PC-3 (cell line): Measurements from ENCODE around the gene SIPA1L3. TPM values are rescaled to one million over a fixed set of nuclear protein-coding genes. Genes with fewer than 3 reads are reported as not detected.

ENCODE experiments used
- ATAC-seq: fragments of 200-7000 bp; cut with Tn5 transposase; 2 replicates; pipeline ENCODE4 v1.9.1; 2020; ENCODE audit warnings: mild to moderate bottlenecking, moderate library complexity
- BruUV-seq: library from RNA; stranded (reverse); fragments of 400-500 nt; replicated peaks from 2 replicates; lab custom pipeline; 2021; lab: Mats Ljungman, UMichigan
- CTCF ChIA-PET: fragments of 300-600 bp; sonication (Branson Sonifier 250); formaldehyde crosslinking; loops from one replicate; lab custom pipeline; 2022; ENCODE audit warnings: antibody characterized with exemption; lab: Charles Lee
- POLR2A ChIA-PET: fragments of 300-600 bp; sonication (Branson Sonifier 250); formaldehyde crosslinking; loops from one replicate; lab custom pipeline; 2022; ENCODE audit warnings: antibody characterized with exemption; ENCODE audit not compliant: unreplicated experiment; lab: Charles Lee
- DNase-seq: peaks from one replicate; pipeline ENCODE4 v3.0.0-alpha.2; 2015
- H2AFZ ChIP-seq: fragments of 300-600 bp; sonication (generic); 2 replicates; pipeline ENCODE4 v1.6.0; 2016; ENCODE audit warnings: antibody characterized with exemption, low read length
- H3F3A ChIP-seq: fragments of 300-600 bp; sonication (generic); one replicate; pipeline ENCODE4 v1.6.0; 2017; ENCODE audit warnings: antibody characterized with exemption, low read length, control low read depth, mild to moderate bottlenecking; ENCODE audit not compliant: unreplicated experiment
- H3K27ac ChIP-seq: fragments of 300-600 bp; sonication (generic); 2 replicates; pipeline ENCODE4 v1.5.1; 2016; ENCODE audit warnings: mild to moderate bottlenecking, low read length
- H3K27me3 ChIP-seq: fragments of 300-600 bp; sonication (generic); 2 replicates; pipeline ENCODE4 v1.6.1; 2016; ENCODE audit warnings: low read length, mixed read lengths
- H3K36me3 ChIP-seq: fragments of 300-600 bp; sonication (generic); 2 replicates; pipeline ENCODE4 v1.6.1; 2016; ENCODE audit warnings: low read depth, mixed run types, low read length, mixed read lengths
- H3K4me1 ChIP-seq: fragments of 300-600 bp; sonication (generic); 2 replicates; pipeline ENCODE4 v1.5.1; 2016; ENCODE audit warnings: low read length; ENCODE audit not compliant: insufficient read depth
- H3K4me2 ChIP-seq: fragments of 300-600 bp; sonication (generic); 2 replicates; pipeline ENCODE4 v1.6.0; 2016; ENCODE audit warnings: low read length
- H3K4me3 ChIP-seq: fragments of 300-600 bp; sonication (generic); 2 replicates; pipeline ENCODE4 v1.5.1; 2016; ENCODE audit warnings: mild to moderate bottlenecking, low read length, mixed read lengths
- H3K79me2 ChIP-seq: fragments of 300-600 bp; sonication (generic); 2 replicates; pipeline ENCODE4 v1.6.1; 2017; ENCODE audit warnings: low read length, mixed read lengths
- H3K9ac ChIP-seq: fragments of 300-600 bp; sonication (generic); 2 replicates; pipeline ENCODE4 v1.6.0; 2016; ENCODE audit warnings: mild to moderate bottlenecking, low read length
- H3K9me2 ChIP-seq: fragments of 300-600 bp; sonication (generic); replicated peaks from 2 replicates; pipeline ENCODE4 v1.6.1; 2016; ENCODE audit warnings: mixed run types, low read length, mixed read lengths
- H3K9me3 ChIP-seq: fragments of 300-600 bp; sonication (generic); 2 replicates; pipeline ENCODE4 v1.6.1; 2016; ENCODE audit warnings: low read length, mixed read lengths
- H4K20me1 ChIP-seq: fragments of 300-600 bp; sonication (generic); 2 replicates; pipeline ENCODE4 v1.6.1; 2016; ENCODE audit warnings: low read length, mixed read lengths
- CTCF ChIP-seq: fragments of 300-600 bp; sonication (generic); conservative IDR thresholded peaks from 2 replicates; pipeline ENCODE4 v1.5.1; 2017; ENCODE audit warnings: antibody characterized with exemption, low read depth, mild to moderate bottlenecking, low read length
- EZH2 ChIP-seq: fragments of 300-600 bp; sonication (generic); IDR thresholded peaks from one replicate; pipeline ENCODE4 v1.6.1; 2017; ENCODE audit warnings: antibody characterized with exemption, mild to moderate bottlenecking, low read length; ENCODE audit not compliant: unreplicated experiment
- EZH2phosphoT487 ChIP-seq: fragments of 300-600 bp; sonication (generic); IDR thresholded peaks from 2 replicates; pipeline ENCODE4 v1.6.1; 2018; ENCODE audit warnings: mild to moderate bottlenecking, antibody characterized with exemption, low read length, borderline replicate concordance
- intact Hi-C: fragments of 100-400 bp; cut with micrococcal nuclease; formaldehyde crosslinking; loops from 2 replicates; pipeline ENCODE4 v1.9.0; 2023
- total RNA-seq: library from RNA; depleted of rRNA; stranded (reverse); fragments of >200 nt; gene quantifications from 2 replicates; pipeline ENCODE4 v1.2.3, GENCODE V29; 2014

SIPA1L3 gene
- total RNA-seq, 1 experiment from 2014 or later, result 38.7 TPM

GRCh38 chr19:38047049-38047438 lies 140.0 kb downstream of the SIPA1L3 start:
- Histone ChIP-seq H3K27ac (no peak overlapping the region), H3K36me3 (peaks cover 5% of the 10 kb centered on the region; the same call in 1 of the 2 replicates), H3K9me2 (no peaks in the 10 kb centered on the region), H3K79me2 (peaks cover 27% of the 10 kb centered on the region), H3K9me3 (peaks cover 3% of the 10 kb centered on the region; the same call in 1 of the 2 replicates), H4K20me1 (no peaks in the 10 kb centered on the region), H3K27me3 (no peaks in the 10 kb centered on the region), H3F3A (no peaks in the 10 kb centered on the region), H3K4me1 (no peaks in the 10 kb centered on the region), H3K9ac (no peak overlapping the region), H2AFZ (no peak overlapping the region), H3K4me2 (no peak overlapping the region), H3K4me3 (no peak overlapping the region)
- intact Hi-C loops, result no loop called here
- TF ChIP-seq CTCF (no peak), EZH2 (no peak), EZH2phosphoT487 (no peak)
- BruUV-seq, result no TSS peak
- ATAC-seq (no peak), DNase-seq (no peak)
- ChIA-PET CTCF (no interaction called here), POLR2A (no interaction called here)

- Histone ChIP-seq H3K4me1 (no peaks in the 10 kb centered on the region), H3K9me2 (no peaks in the 10 kb centered on the region), H3F3A (no peaks in the 10 kb centered on the region), H3K36me3 (0 out of 2 replicates have a peak, but pooled peaks cover 3% of the 10 kb centered on the region), H3K9me3 (no peaks in the 10 kb centered on the region), H3K4me2 (no peak overlapping the region), H3K9ac (no peak overlapping the region), H3K79me2 (peaks cover 22% of the 10 kb centered on the region), H3K4me3 (no peak overlapping the region), H3K27ac (no peak overlapping the region), H4K20me1 (no peaks in the 10 kb centered on the region), H3K27me3 (no peaks in the 10 kb centered on the region), H2AFZ (no peak overlapping the region)
- DNase-seq (no peak), ATAC-seq (no peak)
- BruUV-seq, result no TSS peak
- ChIA-PET CTCF (no interaction called here), POLR2A (no interaction called here)
- intact Hi-C loops, result no loop called here
- TF ChIP-seq EZH2 (no peak), EZH2phosphoT487 (no peak), CTCF (no peak)
These were observed 140.6 kb downstream of the SIPA1L3 start for GRCh38 chr19:38047641-38048040.

GRCh38 chr19:38049105-38049649 lies 142.2 kb downstream of the SIPA1L3 start:
- Histone ChIP-seq H3K4me2 (no peak overlapping the region), H3K4me1 (no peaks in the 10 kb centered on the region), H3K4me3 (no peak overlapping the region), H3K9me3 (no peaks in the 10 kb centered on the region), H3K79me2 (peaks cover 8% of the 10 kb centered on the region; the same call in 1 of the 2 replicates), H3F3A (no peaks in the 10 kb centered on the region), H2AFZ (no peak overlapping the region), H4K20me1 (no peaks in the 10 kb centered on the region), H3K36me3 (0 out of 2 replicates have a peak, but pooled peaks cover 3% of the 10 kb centered on the region), H3K27me3 (no peaks in the 10 kb centered on the region), H3K27ac (no peak overlapping the region), H3K9ac (no peak overlapping the region), H3K9me2 (no peaks in the 10 kb centered on the region)
- TF ChIP-seq CTCF, result no peak
- TF ChIP-seq EZH2phosphoT487, result no peak
- TF ChIP-seq EZH2, result no peak
- ATAC-seq, result no peak
- ChIA-PET POLR2A (no interaction called here), CTCF (no interaction called here)
- no peak for DNase-seq
- intact Hi-C loops, result no loop called here
- BruUV-seq, result no TSS peak
